A204.1 (cell line): ENCODE data around the gene ZNF565.
A peak's percentile ranks its signal among the peaks of the same experiment; 100 is the strongest.
"Not testable (repeated sequence)": the region's sequence is repeated elsewhere in the genome, so short reads cannot be mapped to it uniquely, and the experiment has no call there.

Experiments used
- FAIRE-seq: peaks from 2 replicates; lab custom pipeline; 2012; peaks lifted over from hg19 to GRCh38; lab: Jason Lieb, UNC

Gene ZNF565

DNA sequence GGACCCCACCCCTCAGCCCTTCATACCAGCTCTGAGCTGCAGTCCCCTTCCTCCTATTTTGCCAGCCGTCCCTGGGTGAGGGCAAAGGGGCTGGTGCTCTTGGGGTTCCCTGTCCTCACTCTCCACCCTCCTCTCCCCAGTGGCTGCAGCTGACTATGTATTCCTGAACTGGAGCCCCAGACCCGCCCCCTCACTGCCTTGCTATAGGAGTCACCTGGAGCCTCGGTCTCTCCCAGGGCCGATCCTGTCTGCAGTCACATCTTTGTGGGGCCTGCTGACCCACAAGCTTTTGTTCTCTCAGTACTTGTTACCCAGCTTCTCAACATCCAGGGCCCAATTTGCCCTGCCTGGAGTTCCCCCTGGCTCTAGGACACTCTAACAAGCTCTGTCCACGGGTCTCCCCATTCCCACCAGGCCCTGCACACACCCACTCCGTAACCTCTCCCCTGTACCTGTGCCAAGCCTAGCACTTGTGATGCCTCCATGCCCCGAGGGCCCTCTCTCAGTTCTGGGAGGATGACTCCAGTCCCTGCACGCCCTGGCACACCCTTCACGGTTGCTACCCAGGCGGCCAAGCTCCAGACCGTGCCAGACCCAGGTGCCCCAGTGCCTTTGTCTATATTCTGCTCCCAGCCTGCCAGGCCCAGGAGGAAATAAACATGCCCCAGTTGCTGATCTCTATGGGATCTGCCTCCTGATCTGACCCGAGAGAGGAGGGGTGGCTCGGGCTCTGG, 64.6 kb downstream of the ZNF565 start:
- no peak for FAIRE-seq

DNA sequence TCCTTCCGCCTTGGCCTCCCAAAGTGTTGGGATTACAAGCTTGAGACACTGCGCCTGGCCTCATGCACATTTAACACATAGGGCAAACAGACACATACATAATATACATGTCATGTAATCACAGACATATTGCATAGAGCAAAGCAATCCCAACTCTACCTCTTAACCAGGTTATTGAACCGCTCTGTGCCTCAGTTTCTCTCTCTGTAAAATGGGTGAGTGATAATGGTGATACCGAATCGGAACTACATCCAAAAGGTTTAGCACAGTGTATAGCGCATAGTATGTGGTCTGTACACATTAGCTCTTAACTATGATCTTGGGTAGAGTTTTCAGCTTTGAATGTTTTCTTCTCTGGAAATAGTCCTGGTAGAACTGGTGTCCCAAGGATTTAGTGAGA, 69.8 kb downstream of the ZNF565 start:
- FAIRE-seq: no peak

DNA sequence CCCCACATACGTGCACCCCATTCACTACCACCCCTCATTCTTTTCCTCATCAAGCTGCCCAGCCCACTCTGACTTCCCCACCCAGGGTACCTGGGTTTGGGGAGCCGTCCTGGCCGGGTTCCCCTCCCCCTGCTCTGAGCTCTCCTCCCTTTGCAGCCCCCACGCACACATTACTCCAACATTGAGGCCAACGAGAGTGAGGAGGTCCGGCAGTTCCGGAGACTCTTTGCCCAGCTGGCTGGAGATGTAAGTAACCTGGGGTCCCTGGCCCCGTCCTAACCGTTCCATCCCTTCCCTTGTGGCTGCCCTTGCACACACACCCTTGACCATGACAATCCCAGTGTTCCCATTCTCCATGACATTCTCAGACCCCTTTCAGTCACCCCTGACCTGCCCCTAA, 72.0 kb downstream of the ZNF565 start:
- no peak for FAIRE-seq

- no peak for FAIRE-seq
Measured at GRCh38 chr19:36142046-36142445, 72.4 kb downstream of the ZNF565 start.

- FAIRE-seq: no peak
Measured at GRCh38 chr19:36141039-36141927, 73.2 kb downstream of the ZNF565 start.

- FAIRE-seq: no peak
Measured at GRCh38 chr19:36140304-36141038, 74.0 kb downstream of the ZNF565 start.

DNA sequence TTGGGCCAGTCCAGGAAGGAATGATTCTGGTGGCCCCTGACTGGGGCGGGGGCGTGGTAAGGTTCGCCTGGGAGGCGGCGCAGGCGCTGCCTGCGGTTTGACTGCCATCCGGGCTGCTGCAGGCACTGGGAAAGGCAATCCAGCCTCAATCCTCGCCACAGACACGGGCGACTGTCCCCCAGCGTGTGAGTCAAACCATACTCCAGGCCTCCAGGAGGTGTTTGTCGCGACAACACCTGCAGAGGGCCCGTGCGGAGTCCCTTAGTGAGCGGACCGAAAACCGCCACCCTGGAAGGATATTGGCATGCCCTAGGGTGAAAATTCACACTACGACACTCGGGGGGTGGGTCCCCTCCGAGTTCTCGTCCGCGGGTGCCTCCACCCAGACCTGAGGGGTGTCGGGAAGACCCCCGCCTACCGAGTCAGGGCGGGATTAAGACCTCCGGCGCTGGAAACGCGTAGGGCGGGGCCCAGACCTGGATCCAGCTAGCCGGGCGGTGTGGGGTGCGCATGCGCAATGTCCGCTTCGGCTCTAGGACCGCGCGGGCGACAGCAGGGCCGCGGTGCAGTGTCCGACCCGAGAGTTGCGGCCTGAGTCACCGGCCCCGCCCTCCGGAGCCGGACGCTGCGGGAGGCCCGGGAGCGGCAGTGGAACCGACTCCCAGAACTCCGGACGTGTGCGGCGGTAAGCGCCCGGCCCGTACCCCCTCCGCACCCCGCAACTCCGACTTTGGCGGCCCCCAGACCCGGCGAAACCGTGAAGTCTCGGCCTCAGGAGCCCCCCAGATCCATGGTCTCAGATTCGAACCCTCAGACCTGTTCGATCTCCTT, 74.8 kb downstream of the ZNF565 start, which contains the start of gene CAPNS1:
CAPNS1 (plus strand) TSS at position 594 of the 831 bp plus-strand sequence. CDS start 946 bp downstream, outside the sequence.
- peak; percentile 64 for FAIRE-seq

- no peak for FAIRE-seq
Measured at GRCh38 chr19:36139120-36139472, 75.4 kb downstream of the ZNF565 start.

GRCh38 chr19:36136964-36137686, 77.3 kb downstream of the ZNF565 start:
- no peak for FAIRE-seq

GRCh38 chr19:36134867-36135266, 79.6 kb downstream of the ZNF565 start:
- FAIRE-seq: not testable (repeated sequence)
